Ovary (tissue), 9 donors: ENCODE measurements around the gene HS3ST6. TPM values are rescaled to one million over a fixed set of nuclear protein-coding genes. Genes with fewer than 3 reads are reported as not detected.

Experiments used
- DNase-seq, 5 donors: peaks; one replicate each; pipeline ENCODE4 v3.0.0-alpha.2; 2019 to 2020
- H3K27ac ChIP-seq, 2 donors: fragments of 200-600 bp; one replicate each; pipeline versions ENCODE4 v1.5.1 to v1.8.0; 2019 to 2022
- H3K27me3 ChIP-seq: fragments of 200-600 bp; one replicate; pipeline ENCODE4 v1.8.0; 2022
- H3K36me3 ChIP-seq: fragments of 200-600 bp; sonication (generic); one replicate; pipeline ENCODE4 v1.5.1; 2019
- H3K4me1 ChIP-seq: one replicate; pipeline ENCODE4 v1.8.1; 2013; ENCODE audit warnings: mild to moderate bottlenecking, moderate library complexity; ENCODE audit not compliant: insufficient read depth
- H3K4me3 ChIP-seq: fragments of 200-600 bp; sonication (generic); one replicate; pipeline ENCODE4 v1.5.1; 2017
- H3K9me3 ChIP-seq, 2 donors: fragments of 200-600 bp in 1 of 2; sonication (generic) in 1 of 2; one replicate each; pipeline versions ENCODE4 v1.5.1 to v1.8.1; 2013 to 2019; ENCODE audit warnings: mild to moderate bottlenecking in 1 of 2, moderate library complexity in 1 of 2
- CTCF ChIP-seq, 3 donors: fragments of 450-650 bp in 2 of 3; fragments of 200-600 bp in 1 of 3; IDR thresholded peaks; one replicate each; pipeline versions ENCODE4 v1.5.1 to v1.8.0; 2016 to 2022; ENCODE audit warnings: antibody characterized with exemption in 3 of 3, mild to moderate bottlenecking in 1 of 3
- EP300 ChIP-seq: sonication (generic); formaldehyde crosslinking; IDR thresholded peaks from one replicate; pipeline ENCODE4 v1.6.1; 2017; ENCODE audit warnings: antibody characterized with exemption
- POLR2A ChIP-seq: fragments of 450-650 bp; IDR thresholded peaks from one replicate; pipeline ENCODE4 v1.6.1; 2017; ENCODE audit warnings: antibody characterized with exemption, mild to moderate bottlenecking, moderate library complexity
- WGBS, 3 donors: extraction: QIAGEN DNeasy Blood & Tissue Kit in 1 of 3; methylation state at CpG; one replicate each; pipeline versions ENCODE4 v1.1.5 to v1.1.7; 2013 to 2017; 5-methylcytosine and 5-hydroxymethylcytosine counted together
- intact Hi-C, 4 donors: fragments of 100-400 bp; cut with DNase I; formaldehyde crosslinking; loops; one replicate each; pipeline versions ENCODE4 v1.11.0 to v1.15.1; 2022 to 2023
- polyA plus RNA-seq, 2 donors: library from polyadenylated mRNA; stranded (reverse); fragments of 200-250 nt in 1 of 2; fragments of 350-450 nt in 1 of 2; fragmentation: Illumina TruSeq in 1 of 2; extraction: RNeasy Lipid Tissue Mini Kit (QIAGEN cat#74804) in 1 of 2; gene quantifications; one replicate each; pipeline ENCODE4 v1.2.3, GENCODE V29; 2013 to 2014
- total RNA-seq, 7 donors: library from RNA; depleted of rRNA in 2 of 7; stranded (reverse); fragments of >200 nt in 2 of 7; fragmentation: NEBNext Ultra II Directional in 3 of 7; extraction: Animal tissue kit (Norgen Biotek cat#: 25700) in 3 of 7; gene quantifications; one replicate each; pipeline versions ENCODE4 v1.1.0 to v1.2.4, GENCODE V29; 2016 to 2023
- donor health status: DM: no; HTN: no; CAD: no; lungs with moderate emphysema.
- donor health status: DM: no; HTN: no; CAD: no.
- donor health status: Bipolar disorder and iron deficiency.
- donor health status: DM: yes; HTN: yes; CAD: no.
- donor health status: DM: no; HTN: no; CAD: no.
- donor health status: DM: yes; HTN: yes; CAD: no.

HS3ST6 gene
- total and polyA plus RNA-seq, 9 donors = 0.69 to 1.8 TPM; not detected in 7

DNA sequence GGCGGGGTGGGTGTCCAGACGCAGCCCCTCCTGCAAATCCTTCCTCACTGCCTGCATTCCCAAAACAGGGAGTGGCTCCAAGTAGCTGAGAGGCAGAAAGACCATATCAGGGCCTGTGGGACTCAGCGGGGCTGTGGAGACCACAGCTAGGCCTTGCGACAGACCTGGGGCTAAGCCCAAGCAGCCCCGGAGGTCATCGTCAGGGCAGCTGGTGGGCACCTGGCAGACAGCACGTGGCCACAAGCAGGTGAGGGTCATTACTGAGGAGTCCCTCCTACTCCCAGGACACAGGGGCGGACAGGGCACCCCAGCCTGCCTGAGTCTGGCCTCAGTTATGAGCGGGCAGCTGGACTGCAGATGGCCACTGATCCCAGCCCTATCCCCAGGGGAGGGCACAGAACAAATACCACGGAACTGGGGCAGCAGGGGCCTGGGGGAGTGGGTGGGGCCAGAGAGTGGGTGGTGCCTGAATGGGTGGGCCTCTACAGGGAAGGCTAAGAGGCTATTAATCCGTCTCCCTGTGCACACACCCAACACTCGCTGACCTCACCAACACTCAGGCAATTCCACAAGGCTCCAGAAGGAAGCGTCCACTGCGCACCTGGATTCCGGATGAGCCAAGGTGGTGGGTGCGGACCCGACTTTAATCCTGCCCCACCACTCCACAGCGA is 8.5 kb downstream of the HS3ST6 start:
- Histone ChIP-seq H3K9me3 (no peaks in the 10 kb centered on the region), H3K4me3 (no peak overlapping the region), H3K36me3 (no peaks in the 10 kb centered on the region), H3K27ac (no peak overlapping the region), H3K4me1 (peaks cover under 1% of the 10 kb centered on the region), H3K27me3 (no peaks in the 10 kb centered on the region)
- intact Hi-C loops = no loop called here
- DNase-seq = no peak
- TF ChIP-seq EP300 (no peak), CTCF (IDR thresholded peaks at IDR 0.05) (no peak), POLR2A (no peak)
- WGBS, 3 donors = 71 to 75% (median 75%) methylated on average over 18 of the region's 18 CpGs

- DNase-seq = no peak
- 53 to 62% (median 58%) methylated on average over 8 to 9 of the region's 9 CpGs for WGBS, 3 donors
- no peak for TF ChIP-seq POLR2A
- TF ChIP-seq EP300 = no peak
- no peak for TF ChIP-seq CTCF (IDR thresholded peaks at IDR 0.05)
- Histone ChIP-seq H3K27ac (no peak overlapping the region), H3K9me3 (no peaks in the 10 kb centered on the region), H3K27me3 (no peaks in the 10 kb centered on the region), H3K4me1 (peaks cover 5% of the 10 kb centered on the region), H3K36me3 (no peaks in the 10 kb centered on the region), H3K4me3 (no peak overlapping the region)
- intact Hi-C loops = no loop called here
These were observed 9.2 kb downstream of the HS3ST6 start for GRCh38 chr16:1908983-1909382.

- no peak for TF ChIP-seq POLR2A
- no peak for TF ChIP-seq CTCF (IDR thresholded peaks at IDR 0.05)
- no peak for TF ChIP-seq EP300
- H3K4me3 ChIP-seq = no peak overlapping the region
- no peaks in the 10 kb centered on the region for H3K27me3 ChIP-seq
- intact Hi-C loops = no loop called here
- no peaks in the 10 kb centered on the region for H3K9me3 ChIP-seq
- peaks cover 5% of the 10 kb centered on the region for H3K4me1 ChIP-seq
- whole genome bisulfite sequencing, 3 donors = 68 to 79% (median 76%) methylated on average over 17 of the region's 17 CpGs
- no peak for DNase-seq
- no peak overlapping the region for H3K27ac ChIP-seq
- H3K36me3 ChIP-seq = no peaks in the 10 kb centered on the region
These were observed 10.0 kb downstream of the HS3ST6 start for GRCh38 chr16:1908184-1908583.

DNA sequence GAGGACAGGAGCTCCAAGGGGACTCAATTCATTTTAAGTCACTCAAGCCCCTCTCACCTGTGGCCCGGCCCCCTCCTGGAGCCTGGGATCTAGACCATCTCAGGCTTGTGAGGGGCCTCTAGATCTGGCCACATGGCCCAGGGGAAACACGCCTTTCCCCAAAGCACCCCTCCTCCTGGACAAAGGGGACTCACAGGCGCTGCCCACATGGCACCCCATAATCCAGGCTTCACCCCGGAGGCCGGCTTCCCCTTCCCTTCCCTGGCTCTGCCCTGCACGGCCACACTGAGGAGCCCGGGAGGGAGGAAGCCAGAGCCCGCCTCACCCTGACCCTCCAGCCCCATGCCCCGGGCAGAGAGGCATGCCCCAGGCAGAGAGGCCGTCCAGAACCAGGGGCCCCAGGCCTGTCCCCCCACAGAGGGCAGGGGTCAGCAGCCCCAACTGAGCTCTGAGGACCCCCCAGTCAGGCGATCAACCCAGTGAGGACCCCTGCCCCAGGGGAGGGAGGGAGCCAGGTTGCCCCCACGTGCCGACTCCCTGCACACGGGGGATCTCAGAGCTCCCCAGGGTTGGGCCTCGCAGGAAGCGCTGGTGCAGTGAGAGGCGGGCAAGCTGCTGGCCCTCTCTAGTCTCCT is 10.9 kb downstream of the HS3ST6 start:
- TF ChIP-seq POLR2A = no peak
- TF ChIP-seq EP300 = no peak
- TF ChIP-seq CTCF (IDR thresholded peaks at IDR 0.05) = no peak
- WGBS, 3 donors = 61 to 70% (median 64%) methylated on average over 14 to 17 of the region's 17 CpGs

More for the DNA sequence above, 10.9 kb downstream of the HS3ST6 start:
- no peaks in the 10 kb centered on the region for H3K27me3 ChIP-seq
- intact Hi-C loops = no loop called here
- H3K36me3 ChIP-seq = no peaks in the 10 kb centered on the region
- no peak overlapping the region for H3K4me3 ChIP-seq
- H3K27ac ChIP-seq = no peak overlapping the region
- H3K4me1 ChIP-seq = peaks cover 5% of the 10 kb centered on the region
- DNase-seq = no peak
- no peaks in the 10 kb centered on the region for H3K9me3 ChIP-seq
